ENCODE measurements around the gene NUP35. TPM values are rescaled to one million over a fixed set of nuclear protein-coding genes. Genes with fewer than 3 reads are reported as not detected.

Gene NUP35
- total and polyA plus RNA-seq, 2 experiments from 2014 or later, result 57.4 to 65.3 TPM

- TF ChIP-seq ZNF462 (CRISPR knock-in tag; IDR thresholded peaks at IDR 0.05), result no peak
- no peak for TF ChIP-seq STAT1 (IDR thresholded peaks at IDR 0.05; ENCODE audit: unreplicated experiment)
- TF ChIP-seq ZNF114 (CRISPR knock-in tag; IDR thresholded peaks at IDR 0.05), result no peak
- no peak for TF ChIP-seq CREB1 (CRISPR knock-in tag; IDR thresholded peaks at IDR 0.05; ENCODE audit: low read depth)
- no peak for TF ChIP-seq EZH2phosphoT487 (IDR thresholded peaks at IDR 0.05; ENCODE audit: unreplicated experiment)
- TF ChIP-seq ZNF331 (CRISPR knock-in tag; IDR thresholded peaks at IDR 0.05; ENCODE audit: low read depth), result no peak
Measured at GRCh38 chr2:183112577-183112976, 11.7 kb upstream of the NUP35 start (continued).

- H3K4me3 ChIP-seq, result no peak overlapping the region
- no peak overlapping the region for H3K27ac Mint-ChIP-seq
- no peak overlapping the region for H3K4me3 Mint-ChIP-seq
- no peaks in the 10 kb centered on the region for H4K20me1 ChIP-seq (replicated peaks; ENCODE audit: insufficient read depth)
- H3K27me3 Mint-ChIP-seq (ENCODE audit: insufficient read depth, low read depth, poor library complexity), result no peaks in the 10 kb centered on the region
- H3K9me3 Mint-ChIP-seq, result no peaks in the 10 kb centered on the region; the same call in 2 of the 3 replicates
- H3K36me3 Mint-ChIP-seq (ENCODE audit: low read depth), result no peaks in the 10 kb centered on the region
- no peaks in the 10 kb centered on the region for H3K36me3 ChIP-seq (ENCODE audit: insufficient read depth)
- DNase-seq (ENCODE audit: low spot score), result no peak
- no peaks in the 10 kb centered on the region for H3K4me1 ChIP-seq (ENCODE audit: insufficient read depth)
- H2AFZ ChIP-seq, result peak overlapping the region; percentile 14
- no peaks in the 10 kb centered on the region for H3K79me2 ChIP-seq (replicated peaks; ENCODE audit: insufficient read depth)
- no peaks in the 10 kb centered on the region for H3K4me1 Mint-ChIP-seq
- no peak overlapping the region for H3K27ac ChIP-seq (ENCODE audit: low read depth)
- no peak for ATAC-seq
- no peaks in the 10 kb centered on the region for H3F3A ChIP-seq (replicated peaks; ENCODE audit: low read depth)
- no peaks in the 10 kb centered on the region for H3K9me2 ChIP-seq (ENCODE audit: insufficient read depth)
- H3K4me2 ChIP-seq, result no peak overlapping the region
- H3K27me3 ChIP-seq (ENCODE audit: insufficient read depth), result no peaks in the 10 kb centered on the region
- no peak for TF ChIP-seq ETS1 (IDR thresholded peaks at IDR 0.05)
- no peak for TF ChIP-seq ZNF331 (CRISPR knock-in tag; IDR thresholded peaks at IDR 0.05; ENCODE audit: low read depth)
- TF ChIP-seq REST (IDR thresholded peaks at IDR 0.05; ENCODE audit: unreplicated experiment), result no peak
- TF ChIP-seq EZH2 (IDR thresholded peaks at IDR 0.05; ENCODE audit: low read depth, unreplicated experiment), result no peak
- TF ChIP-seq STAT1 (IDR thresholded peaks at IDR 0.05; ENCODE audit: unreplicated experiment), result no peak
- TF ChIP-seq CTCF (conservative IDR thresholded peaks at IDR 0.05; ENCODE audit: low read depth in 2 of 2), result no peak
- no peak for TF ChIP-seq POLR2AphosphoS5 (IDR thresholded peaks at IDR 0.05; ENCODE audit: low read depth)
- TF ChIP-seq ZNF114 (CRISPR knock-in tag; IDR thresholded peaks at IDR 0.05), result no peak
- no peak for TF ChIP-seq EZH2phosphoT487 (IDR thresholded peaks at IDR 0.05; ENCODE audit: unreplicated experiment)
- TF ChIP-seq CREB1 (CRISPR knock-in tag; IDR thresholded peaks at IDR 0.05; ENCODE audit: low read depth), result no peak
Measured at GRCh38 chr2:183113630-183114029, 10.6 kb upstream of the NUP35 start.

All from GM23338 (cell line).